ENCODE data around the gene C10orf71.

GRCh38 chr10:49332768-49333167 lies 33.8 kb downstream of the C10orf71 start:
- no peak for TF ChIP-seq POLR2A (IDR thresholded peaks at IDR 0.05; ENCODE audit: low read length)
- TF ChIP-seq GATA1 (IDR thresholded peaks at IDR 0.05; ENCODE audit: low read depth, low read length), result no peak

All from erythroblast (primary cell).